H9 (cell line): ENCODE measurements around the gene PPP1R13B. TPM values are rescaled to one million over a fixed set of nuclear protein-coding genes. Genes with fewer than 3 reads are reported as not detected.

Source experiments
- DNase-seq: peaks from one replicate; pipeline ENCODE4 v3.0.0-alpha.2; 2017
- H2AFZ ChIP-seq: one replicate; pipeline ENCODE4 v1.6.1; 2013; ENCODE audit warnings: mild to moderate bottlenecking, low read length, control low read depth, moderate library complexity
- H2AK5ac ChIP-seq: 2 replicates; pipeline ENCODE4 v1.6.1; 2013; ENCODE audit warnings: low read length, control low read depth, mixed read lengths; ENCODE audit not compliant: insufficient read length
- H2BK120ac ChIP-seq: one replicate; pipeline ENCODE4 v1.6.1; 2013; ENCODE audit warnings: low read depth, mild to moderate bottlenecking, low read length, control low read depth, inconsistent platforms; ENCODE audit not compliant: poor library complexity, severe bottlenecking
- H2BK12ac ChIP-seq: 2 replicates; pipeline ENCODE4 v1.6.1; 2013; ENCODE audit warnings: low read length, control low read depth, mixed read lengths, low read depth; ENCODE audit not compliant: insufficient read length
- H2BK15ac ChIP-seq: 2 replicates; pipeline ENCODE4 v1.6.1; 2013; ENCODE audit warnings: low read depth, low read length, control low read depth
- H2BK20ac ChIP-seq: one replicate; pipeline ENCODE4 v1.6.1; 2013; ENCODE audit warnings: low read depth, mild to moderate bottlenecking, low read length, control low read depth, inconsistent platforms; ENCODE audit not compliant: poor library complexity, severe bottlenecking
- H2BK5ac ChIP-seq: 2 replicates; pipeline ENCODE4 v1.6.1; 2013; ENCODE audit warnings: low read length, control low read depth, mixed read lengths; ENCODE audit not compliant: insufficient read length
- H3K14ac ChIP-seq: 2 replicates; pipeline ENCODE4 v1.6.1; 2013; ENCODE audit warnings: low read length, control low read depth; ENCODE audit not compliant: insufficient read depth
- H3K18ac ChIP-seq: 2 replicates; pipeline ENCODE4 v1.6.1; 2013; ENCODE audit warnings: low read depth, mild to moderate bottlenecking, mixed read lengths, low read length, control low read depth; ENCODE audit not compliant: insufficient read length
- H3K23ac ChIP-seq: 2 replicates; pipeline ENCODE4 v1.6.1; 2013; ENCODE audit warnings: low read length, control low read depth, mixed read lengths, low read depth; ENCODE audit not compliant: insufficient read length
- H3K23me2 ChIP-seq: 2 replicates; pipeline ENCODE4 v1.6.1; 2013; ENCODE audit warnings: low read depth, mild to moderate bottlenecking, mixed read lengths, low read length, control low read depth; ENCODE audit not compliant: insufficient read length, poor library complexity, severe bottlenecking
- H3K27ac ChIP-seq: 2 replicates; pipeline ENCODE4 v1.5.1; 2013; ENCODE audit warnings: low read length, control low read depth, mixed read lengths, low read depth; ENCODE audit not compliant: insufficient read length
- H3K27me3 ChIP-seq: 2 replicates; pipeline ENCODE4 v1.6.1; 2013; ENCODE audit warnings: low read length, control low read depth, inconsistent platforms; ENCODE audit not compliant: insufficient read depth
- H3K4ac ChIP-seq: 2 replicates; pipeline ENCODE4 v1.6.1; 2013; ENCODE audit warnings: low read depth, mild to moderate bottlenecking, control low read depth, inconsistent platforms, low read length, moderate library complexity
- H3K4me1 ChIP-seq: 2 replicates; pipeline ENCODE4 v1.6.1; 2013; ENCODE audit warnings: low read length, control low read depth, inconsistent platforms; ENCODE audit not compliant: insufficient read depth
- H3K4me2 ChIP-seq: 2 replicates; pipeline ENCODE4 v1.6.1; 2013; ENCODE audit warnings: low read length, control low read depth, mixed read lengths; ENCODE audit not compliant: insufficient read length, insufficient read depth
- H3K56ac ChIP-seq: 2 replicates; pipeline ENCODE4 v1.6.1; 2013; ENCODE audit warnings: low read depth, mild to moderate bottlenecking, mixed read lengths, low read length, control low read depth; ENCODE audit not compliant: insufficient read length
- H3K79me1 ChIP-seq: 2 replicates; pipeline ENCODE4 v1.6.1; 2013; ENCODE audit warnings: low read depth, mild to moderate bottlenecking, moderate library complexity, low read length, control low read depth, inconsistent platforms; ENCODE audit not compliant: insufficient read depth, poor library complexity, severe bottlenecking
- H3K79me2 ChIP-seq: 2 replicates; pipeline ENCODE4 v1.6.1; 2013; ENCODE audit warnings: low read length, control low read depth, inconsistent platforms; ENCODE audit not compliant: insufficient read depth
- H3K9ac ChIP-seq: 2 replicates; pipeline ENCODE4 v1.6.1; 2013; ENCODE audit warnings: low read length, control low read depth, mixed read lengths; ENCODE audit not compliant: insufficient read length; ENCODE audit errors: extremely low read depth
- H3K9me3 ChIP-seq: one replicate; pipeline ENCODE4 v1.6.1; 2013; ENCODE audit warnings: low read depth, low read length, inconsistent platforms; ENCODE audit not compliant: control insufficient read depth
- H3T11ph ChIP-seq: one replicate; pipeline ENCODE4 v1.6.1; 2013; ENCODE audit warnings: mild to moderate bottlenecking, low read length, control low read depth, inconsistent platforms
- H4K20me1 ChIP-seq: one replicate; pipeline ENCODE4 v1.6.1; 2013; ENCODE audit not compliant: control insufficient read depth, insufficient read length, insufficient read depth
- H4K5ac ChIP-seq: 2 replicates; pipeline ENCODE4 v1.6.1; 2013; ENCODE audit warnings: low read depth, mild to moderate bottlenecking, mixed read lengths, low read length, control low read depth; ENCODE audit not compliant: insufficient read length
- H4K8ac ChIP-seq: replicated peaks from 2 replicates; pipeline ENCODE4 v1.6.1; 2013; ENCODE audit warnings: low read length, control low read depth, mixed read lengths, low read depth; ENCODE audit not compliant: insufficient read length
- H4K91ac ChIP-seq: 2 replicates; pipeline ENCODE4 v1.6.1; 2013; ENCODE audit warnings: low read depth, mild to moderate bottlenecking, moderate library complexity, mixed read lengths, low read length, control low read depth; ENCODE audit not compliant: insufficient read length
- H3K27ac Mint-ChIP-seq, 3 experiments: 2 replicates in 2 of 3; 3 replicates in 1 of 3; pipeline ENCODE4 v1.8.0; 2020 to 2021; ENCODE audit warnings: mixed read lengths in 3 of 3, mild to moderate bottlenecking in 1 of 3, moderate library complexity in 1 of 3
- H3K27me3 Mint-ChIP-seq: 2 replicates; pipeline ENCODE4 v1.8.0; 2021; ENCODE audit warnings: low read depth, mild to moderate bottlenecking, moderate library complexity, mixed read lengths
- H3K36me3 Mint-ChIP-seq, 3 experiments: 2 replicates in 2 of 3; 3 replicates in 1 of 3; pipeline ENCODE4 v1.8.0; 2020 to 2021; ENCODE audit warnings: low read depth in 3 of 3, mixed read lengths in 3 of 3; ENCODE audit not compliant: insufficient read depth in 1 of 3
- H3K4me1 Mint-ChIP-seq, 2 experiments: 2 replicates each; pipeline ENCODE4 v1.8.0; 2020; ENCODE audit warnings: mixed read lengths in 2 of 2
- H3K4me3 Mint-ChIP-seq, 2 experiments: 2 replicates in 1 of 2; 3 replicates in 1 of 2; pipeline ENCODE4 v1.8.0; 2020 to 2021; ENCODE audit warnings: mild to moderate bottlenecking in 2 of 2, mixed read lengths in 2 of 2, moderate library complexity in 1 of 2
- H3K9me3 Mint-ChIP-seq, 2 experiments: 2 replicates in 1 of 2; 3 replicates in 1 of 2; pipeline ENCODE4 v1.8.0; 2020; ENCODE audit warnings: mild to moderate bottlenecking in 2 of 2, mixed read lengths in 2 of 2, moderate library complexity in 1 of 2
- WGBS: extraction: QIAGEN DNeasy Blood & Tissue Kit; methylation state at CpG from one replicate; pipeline ENCODE4 v1.1.7; 2013; ENCODE audit warnings: missing lambda C conversion rate, low lambda C conversion rate, mixed read lengths; ENCODE audit not compliant: insufficient read length; ENCODE audit errors: extremely low coverage; 5-methylcytosine and 5-hydroxymethylcytosine counted together
- total RNA-seq: library from RNA; stranded (reverse); gene quantifications from 2 replicates; pipeline ENCODE4 v1.2.1, GENCODE V29; 2021
- TF ChIP-seq, protein P1 (sequence below): fragments of 200-600 bp; sonication (generic); conservative IDR thresholded peaks from 3 replicates; pipeline ENCODE4 v1.8.0; 2021; ENCODE audit warnings: antibody characterized with exemption, mild to moderate bottlenecking

PPP1R13B gene
- total RNA-seq, 1 experiment from 2014 or later: 6.0 TPM

DNA sequence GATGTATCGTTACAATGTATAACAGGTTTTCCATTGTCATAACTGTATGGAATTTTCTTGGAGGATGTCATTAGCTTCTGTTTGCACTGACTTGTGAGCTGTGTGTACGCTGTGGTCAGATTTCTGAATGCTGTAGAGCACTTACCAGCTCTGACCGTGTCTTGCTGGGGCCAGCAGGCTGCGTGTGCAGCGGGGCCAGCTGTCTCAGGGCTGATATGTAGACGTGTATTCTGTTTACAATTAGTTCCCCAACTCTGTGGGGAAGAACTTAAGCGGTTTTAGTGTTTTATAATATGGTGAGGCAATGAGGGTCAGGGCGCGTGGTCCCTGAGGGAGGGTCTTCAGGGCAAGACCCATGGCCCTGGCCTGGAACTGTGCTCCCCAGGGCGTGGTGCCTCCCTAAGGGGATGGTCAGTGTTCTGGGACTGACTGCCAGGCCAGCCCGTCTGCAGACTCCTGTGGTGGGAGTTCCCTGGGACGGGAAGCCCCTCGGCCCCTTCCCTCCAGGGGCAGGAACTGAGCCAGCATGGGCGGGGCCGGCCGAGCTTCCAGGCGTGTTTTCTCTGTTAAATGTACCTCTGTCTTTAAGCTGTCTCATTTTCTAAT, 150.8 kb downstream of the PPP1R13B start:
- no peak overlapping the region for H3K4me3 Mint-ChIP-seq
- no peaks in the 10 kb centered on the region; a peak in 1 of 5 replicates for H3K9me3 Mint-ChIP-seq
- Histone ChIP-seq H4K20me1 (peaks cover 3% of the 10 kb centered on the region), H2BK5ac (no peak overlapping the region), H3K79me1 (no peaks in the 10 kb centered on the region), H2AK5ac (no peak overlapping the region), H2BK15ac (no peak overlapping the region), H3K14ac (no peak overlapping the region), H3K79me2 (no peaks in the 10 kb centered on the region), H3K4me2 (no peak overlapping the region), H2BK12ac (no peak overlapping the region), H2BK120ac (no peak overlapping the region), H3T11ph (no peak overlapping the region), H3K27ac (no peak overlapping the region), H3K4me1 (no peaks in the 10 kb centered on the region), H4K91ac (no peak overlapping the region), H3K56ac (no peak overlapping the region), H3K18ac (no peak overlapping the region), H3K4ac (no peak overlapping the region), H3K23ac (no peak overlapping the region), H4K8ac (no peak overlapping the region), H3K27me3 (no peaks in the 10 kb centered on the region), H3K23me2 (no peaks in the 10 kb centered on the region), H3K9me3 (no peaks in the 10 kb centered on the region), H2AFZ (no peak overlapping the region), H2BK20ac (no peak overlapping the region), H3K9ac (no peak overlapping the region), H4K5ac (no peak overlapping the region)
- TF ChIP-seq, protein P1, sequence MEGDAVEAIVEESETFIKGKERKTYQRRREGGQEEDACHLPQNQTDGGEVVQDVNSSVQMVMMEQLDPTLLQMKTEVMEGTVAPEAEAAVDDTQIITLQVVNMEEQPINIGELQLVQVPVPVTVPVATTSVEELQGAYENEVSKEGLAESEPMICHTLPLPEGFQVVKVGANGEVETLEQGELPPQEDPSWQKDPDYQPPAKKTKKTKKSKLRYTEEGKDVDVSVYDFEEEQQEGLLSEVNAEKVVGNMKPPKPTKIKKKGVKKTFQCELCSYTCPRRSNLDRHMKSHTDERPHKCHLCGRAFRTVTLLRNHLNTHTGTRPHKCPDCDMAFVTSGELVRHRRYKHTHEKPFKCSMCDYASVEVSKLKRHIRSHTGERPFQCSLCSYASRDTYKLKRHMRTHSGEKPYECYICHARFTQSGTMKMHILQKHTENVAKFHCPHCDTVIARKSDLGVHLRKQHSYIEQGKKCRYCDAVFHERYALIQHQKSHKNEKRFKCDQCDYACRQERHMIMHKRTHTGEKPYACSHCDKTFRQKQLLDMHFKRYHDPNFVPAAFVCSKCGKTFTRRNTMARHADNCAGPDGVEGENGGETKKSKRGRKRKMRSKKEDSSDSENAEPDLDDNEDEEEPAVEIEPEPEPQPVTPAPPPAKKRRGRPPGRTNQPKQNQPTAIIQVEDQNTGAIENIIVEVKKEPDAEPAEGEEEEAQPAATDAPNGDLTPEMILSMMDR: no peak
- H3K27me3 Mint-ChIP-seq: peaks cover 1% of the 10 kb centered on the region; the same call in 1 of the 2 replicates
- H3K27ac Mint-ChIP-seq: peak overlapping the region in 2 of 3 experiments; percentile 60 to 70; a peak in 4 of 7 replicates
- WGBS: no CpG with 5 or more reads among the region's 17 CpGs
- peaks cover 2 to 38% (median 24%) of the 10 kb centered on the region in 3 experiments; a peak in 6 of 7 replicates for H3K36me3 Mint-ChIP-seq
- peaks cover 10 to 13% of the 10 kb centered on the region in 2 experiments; a peak in 3 of 4 replicates for H3K4me1 Mint-ChIP-seq
- DNase-seq: no peak
